ENCODE measurements around the gene SPINK8.

GRCh38 chr3:48306860-48307530 is 26.5 kb downstream of the SPINK8 start:
- no peak for TF ChIP-seq POLR2A (IDR thresholded peaks at IDR 0.05)
- no peak for TF ChIP-seq CTCF (IDR thresholded peaks at IDR 0.05)
